ENCODE data around the gene ALDOC.

- TF ChIP-seq CTCF (IDR thresholded peaks at IDR 0.05) (no peak), POLR2A (IDR thresholded peaks at IDR 0.05) (no peak)
These were observed 4.2 kb downstream of the ALDOC start for GRCh38 chr17:28572259-28573039.

Data from uterus (tissue), 2 donors.